Measurements from ENCODE around the gene RHOBTB1.

GRCh38 chr10:60980997-60981396, 37.0 kb upstream of the RHOBTB1 start:
- TF ChIP-seq, protein P1, sequence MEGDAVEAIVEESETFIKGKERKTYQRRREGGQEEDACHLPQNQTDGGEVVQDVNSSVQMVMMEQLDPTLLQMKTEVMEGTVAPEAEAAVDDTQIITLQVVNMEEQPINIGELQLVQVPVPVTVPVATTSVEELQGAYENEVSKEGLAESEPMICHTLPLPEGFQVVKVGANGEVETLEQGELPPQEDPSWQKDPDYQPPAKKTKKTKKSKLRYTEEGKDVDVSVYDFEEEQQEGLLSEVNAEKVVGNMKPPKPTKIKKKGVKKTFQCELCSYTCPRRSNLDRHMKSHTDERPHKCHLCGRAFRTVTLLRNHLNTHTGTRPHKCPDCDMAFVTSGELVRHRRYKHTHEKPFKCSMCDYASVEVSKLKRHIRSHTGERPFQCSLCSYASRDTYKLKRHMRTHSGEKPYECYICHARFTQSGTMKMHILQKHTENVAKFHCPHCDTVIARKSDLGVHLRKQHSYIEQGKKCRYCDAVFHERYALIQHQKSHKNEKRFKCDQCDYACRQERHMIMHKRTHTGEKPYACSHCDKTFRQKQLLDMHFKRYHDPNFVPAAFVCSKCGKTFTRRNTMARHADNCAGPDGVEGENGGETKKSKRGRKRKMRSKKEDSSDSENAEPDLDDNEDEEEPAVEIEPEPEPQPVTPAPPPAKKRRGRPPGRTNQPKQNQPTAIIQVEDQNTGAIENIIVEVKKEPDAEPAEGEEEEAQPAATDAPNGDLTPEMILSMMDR (conservative IDR thresholded peaks at IDR 0.05; ENCODE audit: low read length), result no peak
- no peak for TF ChIP-seq EZH2phosphoT487 (IDR thresholded peaks at IDR 0.05; ENCODE audit: borderline replicate concordance)

Data from Loucy (cell line).